ENCODE measurements around the gene ODAD4.

ODAD4 gene

DNA sequence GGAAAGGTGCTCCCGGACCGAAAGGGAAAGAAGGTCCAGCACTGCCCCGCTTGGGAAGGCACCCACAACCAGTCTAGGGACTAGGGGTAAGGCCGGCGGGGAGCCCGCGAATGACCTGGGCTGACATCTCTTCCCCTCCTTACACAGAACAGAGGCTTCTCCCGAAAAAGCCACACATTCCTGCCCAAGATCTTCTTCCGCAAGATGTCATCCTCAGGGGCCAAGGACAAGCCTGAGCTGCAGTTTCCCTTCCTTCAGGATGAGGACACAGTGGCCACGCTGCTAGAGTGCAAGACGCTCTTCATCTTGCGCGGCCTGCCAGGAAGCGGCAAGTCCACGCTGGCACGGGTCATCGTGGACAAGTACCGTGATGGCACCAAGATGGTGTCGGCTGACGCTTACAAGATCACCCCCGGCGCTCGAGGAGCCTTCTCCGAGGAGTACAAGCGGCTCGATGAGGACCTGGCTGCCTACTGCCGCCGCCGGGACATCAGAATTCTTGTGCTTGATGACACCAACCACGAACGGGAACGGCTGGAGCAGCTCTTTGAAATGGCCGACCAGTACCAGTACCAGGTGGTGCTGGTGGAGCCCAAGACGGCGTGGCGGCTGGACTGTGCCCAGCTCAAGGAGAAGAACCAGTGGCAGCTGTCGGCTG is 37.6 kb downstream of the ODAD4 start:
- TF ChIP-seq, protein P1, sequence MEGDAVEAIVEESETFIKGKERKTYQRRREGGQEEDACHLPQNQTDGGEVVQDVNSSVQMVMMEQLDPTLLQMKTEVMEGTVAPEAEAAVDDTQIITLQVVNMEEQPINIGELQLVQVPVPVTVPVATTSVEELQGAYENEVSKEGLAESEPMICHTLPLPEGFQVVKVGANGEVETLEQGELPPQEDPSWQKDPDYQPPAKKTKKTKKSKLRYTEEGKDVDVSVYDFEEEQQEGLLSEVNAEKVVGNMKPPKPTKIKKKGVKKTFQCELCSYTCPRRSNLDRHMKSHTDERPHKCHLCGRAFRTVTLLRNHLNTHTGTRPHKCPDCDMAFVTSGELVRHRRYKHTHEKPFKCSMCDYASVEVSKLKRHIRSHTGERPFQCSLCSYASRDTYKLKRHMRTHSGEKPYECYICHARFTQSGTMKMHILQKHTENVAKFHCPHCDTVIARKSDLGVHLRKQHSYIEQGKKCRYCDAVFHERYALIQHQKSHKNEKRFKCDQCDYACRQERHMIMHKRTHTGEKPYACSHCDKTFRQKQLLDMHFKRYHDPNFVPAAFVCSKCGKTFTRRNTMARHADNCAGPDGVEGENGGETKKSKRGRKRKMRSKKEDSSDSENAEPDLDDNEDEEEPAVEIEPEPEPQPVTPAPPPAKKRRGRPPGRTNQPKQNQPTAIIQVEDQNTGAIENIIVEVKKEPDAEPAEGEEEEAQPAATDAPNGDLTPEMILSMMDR (conservative IDR thresholded peaks at IDR 0.05): no peak
- no peak for TF ChIP-seq ZFX (IDR thresholded peaks at IDR 0.05)
- H3K27ac ChIP-seq: no peak overlapping the region

DNA sequence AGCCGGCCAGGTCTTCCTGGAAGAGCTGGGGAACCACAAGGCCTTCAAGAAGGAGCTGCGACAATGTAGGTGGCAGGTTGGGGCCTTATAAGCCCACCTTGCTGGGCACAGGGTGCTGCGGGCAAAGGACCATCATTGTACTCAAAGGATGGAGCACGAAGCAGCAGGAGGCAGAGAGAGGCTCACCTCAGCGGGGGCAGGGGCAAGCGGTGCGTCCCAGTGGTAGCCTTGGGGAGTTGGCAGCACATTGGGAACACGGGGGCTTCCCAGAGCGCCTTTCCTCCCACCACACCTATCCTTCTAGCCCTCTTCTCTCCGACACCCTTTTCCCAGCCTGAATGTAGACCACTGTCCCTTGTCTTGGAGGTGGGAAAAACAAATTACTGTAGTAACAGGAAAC is 38.3 kb downstream of the ODAD4 start:
- H3K27ac ChIP-seq: no peak overlapping the region
- TF ChIP-seq ZFX (IDR thresholded peaks at IDR 0.05): no peak
- TF ChIP-seq, protein P1 (conservative IDR thresholded peaks at IDR 0.05): no peak

DNA sequence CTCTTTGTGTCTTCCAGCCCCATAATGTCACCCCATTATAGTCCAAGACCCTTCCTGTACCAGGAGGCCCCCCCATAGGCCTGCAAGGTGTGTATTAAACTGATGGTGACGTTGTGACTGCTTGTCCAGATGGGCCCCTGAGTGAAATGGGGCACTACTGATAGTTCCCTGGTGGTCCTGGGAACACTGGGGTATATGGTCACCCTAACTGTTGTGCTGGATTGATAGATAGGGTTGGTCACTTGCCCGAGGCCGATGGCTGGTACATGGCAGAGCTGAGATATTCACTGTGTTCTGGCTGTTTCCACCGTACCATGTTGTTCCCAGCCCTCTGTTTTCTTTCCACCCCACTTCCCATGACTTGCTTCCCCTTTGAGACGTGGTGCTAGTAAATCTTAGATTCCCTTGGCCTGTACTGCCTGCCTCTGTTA is 40.5 kb downstream of the ODAD4 start:
- no peak overlapping the region for H3K27ac ChIP-seq
- no peak for TF ChIP-seq ZFX (IDR thresholded peaks at IDR 0.05)
- TF ChIP-seq, protein P1 (conservative IDR thresholded peaks at IDR 0.05): no peak

DNA sequence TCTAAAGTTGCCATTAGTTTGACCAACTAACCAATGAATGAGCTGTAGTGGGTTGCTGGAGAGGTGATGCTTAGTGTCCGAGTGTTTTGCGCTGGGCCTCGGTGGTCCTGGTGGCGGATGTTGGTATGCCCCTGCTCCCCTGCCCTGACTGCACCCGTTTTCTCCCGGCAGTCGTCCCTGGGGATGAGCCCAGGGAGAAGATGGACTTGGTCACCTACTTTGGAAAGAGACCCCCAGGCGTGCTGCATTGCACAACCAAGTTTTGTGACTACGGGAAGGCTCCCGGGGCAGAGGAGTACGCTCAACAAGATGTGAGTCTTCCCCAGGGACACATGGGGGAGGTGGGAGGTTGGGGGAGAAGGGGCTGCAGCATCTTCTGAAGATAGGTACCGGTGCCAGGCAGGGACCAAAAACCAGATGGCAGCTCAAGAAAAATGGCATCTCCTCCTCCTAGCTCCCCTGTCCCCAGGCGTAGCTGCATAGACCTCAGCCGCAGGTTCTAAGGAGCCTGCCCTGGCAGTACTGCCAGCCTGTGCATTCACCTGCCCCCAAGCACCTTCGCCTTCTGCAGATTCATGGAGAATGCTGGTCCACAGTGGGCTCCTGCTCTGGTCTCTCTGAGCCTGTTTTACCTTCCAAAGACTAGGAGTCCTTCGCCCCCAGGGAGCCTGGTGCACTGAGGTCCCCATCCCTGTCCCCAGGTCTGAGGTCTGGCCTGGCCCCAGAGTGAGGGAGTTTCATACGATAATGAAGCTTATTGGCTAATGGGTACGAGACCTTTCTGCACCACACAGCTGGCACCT is 41.5 kb downstream of the ODAD4 start:
- no peak for TF ChIP-seq ZFX (IDR thresholded peaks at IDR 0.05)
- TF ChIP-seq, protein P1 (conservative IDR thresholded peaks at IDR 0.05): no peak
- peak overlapping the region; percentile 77 for H3K27ac ChIP-seq

DNA sequence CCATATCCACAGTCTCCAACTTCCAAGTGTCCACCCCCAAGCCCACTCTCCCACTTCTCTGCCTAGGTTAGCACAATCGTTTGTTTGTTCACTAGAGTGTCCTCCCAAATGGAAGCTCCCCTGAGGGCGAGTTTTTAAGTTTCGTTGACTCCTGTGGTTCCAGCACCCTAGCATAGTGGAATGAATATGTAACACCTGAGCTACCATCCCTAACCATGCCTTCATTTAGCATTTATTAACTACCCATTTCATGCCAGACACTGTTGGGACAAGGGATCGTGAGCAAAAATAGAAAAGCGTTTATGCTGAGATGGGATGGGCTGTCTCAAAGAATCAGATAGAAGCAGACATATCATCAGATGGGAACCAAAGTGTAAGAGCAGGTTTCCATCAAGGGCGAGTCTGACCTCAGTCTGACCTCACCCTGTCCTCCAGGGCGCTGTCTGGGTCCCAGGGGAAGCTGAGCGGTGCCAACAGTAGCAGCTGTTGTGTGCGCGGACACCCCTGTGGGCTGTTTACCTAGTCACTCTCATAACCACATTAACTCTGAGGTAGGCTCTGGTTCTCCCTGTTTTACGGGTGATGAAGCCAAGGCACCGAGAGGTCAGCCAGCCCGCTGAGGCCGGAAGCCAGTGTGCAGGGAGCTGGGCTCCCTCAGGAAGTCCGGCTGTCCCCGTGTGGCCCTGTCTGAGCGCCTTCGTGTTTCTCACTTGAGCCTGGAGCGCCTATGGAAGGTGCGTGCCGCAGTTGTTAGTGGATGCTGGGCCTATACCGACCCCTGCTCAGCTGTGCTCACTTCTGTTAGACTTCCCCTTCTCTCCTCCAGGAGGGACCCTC is 42.4 kb downstream of the ODAD4 start:
- TF ChIP-seq ZFX (IDR thresholded peaks at IDR 0.05): no peak
- TF ChIP-seq, protein P1 (conservative IDR thresholded peaks at IDR 0.05): no peak
- peak overlapping the region; percentile 77 for H3K27ac ChIP-seq

DNA sequence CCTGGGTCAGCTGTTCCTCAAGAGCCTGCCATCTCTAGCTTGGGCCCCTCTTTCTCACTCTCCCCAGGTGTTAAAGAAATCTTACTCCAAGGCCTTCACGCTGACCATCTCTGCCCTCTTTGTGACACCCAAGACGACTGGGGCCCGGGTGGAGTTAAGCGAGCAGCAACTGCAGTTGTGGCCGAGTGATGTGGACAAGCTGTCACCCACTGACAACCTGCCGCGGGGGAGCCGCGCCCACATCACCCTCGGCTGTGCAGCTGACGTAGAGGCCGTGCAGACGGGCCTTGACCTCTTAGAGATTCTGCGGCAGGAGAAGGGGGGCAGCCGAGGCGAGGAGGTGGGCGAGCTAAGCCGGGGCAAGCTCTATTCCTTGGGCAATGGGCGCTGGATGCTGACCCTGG is 43.0 kb downstream of the ODAD4 start:
- TF ChIP-seq ZFX (IDR thresholded peaks at IDR 0.05): no peak
- TF ChIP-seq, protein P1 (conservative IDR thresholded peaks at IDR 0.05): no peak
- peak overlapping the region; percentile 77 for H3K27ac ChIP-seq
